Measurements from ENCODE around the gene SNAP29. TPM values are rescaled to one million over a fixed set of nuclear protein-coding genes. Genes with fewer than 3 reads are reported as not detected.
"Not testable (repeated sequence)": the region's sequence is repeated elsewhere in the genome, so short reads cannot be mapped to it uniquely, and the experiment has no call there.

SNAP29 gene
- total RNA-seq, 5 donors from 2014 or later (not counting 1 experiment from before 2014, with no cell fraction given), result 15.8 to 26.2 (median 23.3) TPM

- Histone ChIP-seq H3K4me1 (ENCODE audit: control insufficient read depth in 1 of 2, extremely low read depth in 1 of 2, insufficient read depth in 2 of 2, low read length in 2 of 2) (peaks cover 2 to 48% of the 10 kb centered on the region in 2 experiments), H3K27me3 (replicated peaks in 1 of 2; ENCODE audit: control insufficient read depth in 2 of 2, extremely low read depth in 1 of 2, insufficient read depth in 2 of 2, low read length in 1 of 2) (no peaks in the 10 kb centered on the region), H3K9me3 (no peaks in the 10 kb centered on the region), H3K27ac (ENCODE audit: low read length) (no peak overlapping the region), H3K4me3 (ENCODE audit: control insufficient read depth in 1 of 2, extremely low read depth in 1 of 2, low read length in 1 of 2) (no peak overlapping the region), H3K36me3 (ENCODE audit: control insufficient read depth in 2 of 2, extremely low read depth in 1 of 2, insufficient read depth in 1 of 2, low read length in 1 of 2) (peaks cover 3 to 17% of the 10 kb centered on the region in 2 donors)
- peak overlapping the region in 1 of 3 donors; percentile 10 for H3K4me3 Mint-ChIP-seq
- H3K36me3 Mint-ChIP-seq, result peaks cover 26% of the 10 kb centered on the region
- H3K4me1 Mint-ChIP-seq, result peaks cover 69 to 71% (median 71%) of the 10 kb centered on the region in 3 donors
- POLR2A ChIA-PET, result no interaction called here
- no peaks in the 10 kb centered on the region for H3K27me3 Mint-ChIP-seq
- no peak overlapping the region for H3K27ac Mint-ChIP-seq
- CTCF ChIA-PET, result no interaction called here
- WGBS (ENCODE audit: insufficient coverage), result no CpG with 5 or more reads among the region's 1 CpG
- DNase-seq, result no peak
- ATAC-seq (replicated peaks in 1 of 4), result no peak
- H3K9me3 Mint-ChIP-seq, result no peaks in the 10 kb centered on the region
Observed at GRCh38 chr22:20930004-20930403, 71.2 kb downstream of the SNAP29 start.

- H3K4me3 Mint-ChIP-seq; H3K27me3 Mint-ChIP-seq; H3K9me3 Mint-ChIP-seq; H3K27ac Mint-ChIP-seq; H3K27ac ChIP-seq (ENCODE audit: low read length); DNase-seq; CTCF ChIA-PET; H3K4me3 ChIP-seq (ENCODE audit: control insufficient read depth in 1 of 2, extremely low read depth in 1 of 2, low read length in 1 of 2); H3K27me3 ChIP-seq (replicated peaks in 1 of 2; ENCODE audit: control insufficient read depth in 2 of 2, extremely low read depth in 1 of 2, insufficient read depth in 2 of 2, low read length in 1 of 2); H3K9me3 ChIP-seq; ATAC-seq (replicated peaks in 1 of 4): not testable (repeated sequence)
- Mint-ChIP-seq H3K4me1 (peaks cover 69 to 71% (median 71%) of the 10 kb centered on the region in 3 donors), H3K36me3 (peaks cover 25% of the 10 kb centered on the region)
- POLR2A ChIA-PET, result interaction anchor here in 1 of 2 donors (0.5 kb wide), 1 partner anchor 770 kb away, joined by 4 read pairs; no protein-coding TSS in a partner anchor
- no CpG with 5 or more reads among the region's 12 CpGs for WGBS (ENCODE audit: insufficient coverage)
- H3K36me3 ChIP-seq (ENCODE audit: control insufficient read depth in 2 of 2, extremely low read depth in 1 of 2, insufficient read depth in 1 of 2, low read length in 1 of 2), result peaks cover 3 to 21% of the 10 kb centered on the region in 2 donors
- peaks cover 2 to 48% of the 10 kb centered on the region in 2 experiments for H3K4me1 ChIP-seq (ENCODE audit: control insufficient read depth in 1 of 2, extremely low read depth in 1 of 2, insufficient read depth in 2 of 2, low read length in 2 of 2)
Observed at GRCh38 chr22:20930435-20930834, 71.6 kb downstream of the SNAP29 start.

GRCh38 chr22:20931126-20931654 lies 72.4 kb downstream of the SNAP29 start:
- ATAC-seq (replicated peaks in 1 of 4) (no peak), DNase-seq (no peak)
- Mint-ChIP-seq H3K36me3 (peaks cover 24% of the 10 kb centered on the region), H3K27ac (no peak overlapping the region), H3K4me1 (peaks cover 67 to 71% (median 69%) of the 10 kb centered on the region in 3 donors), H3K4me3 (no peak overlapping the region), H3K27me3 (no peaks in the 10 kb centered on the region), H3K9me3 (no peaks in the 10 kb centered on the region)
- Histone ChIP-seq H3K4me3 (ENCODE audit: control insufficient read depth in 1 of 2, extremely low read depth in 1 of 2, low read length in 1 of 2) (no peak overlapping the region), H3K4me1 (ENCODE audit: control insufficient read depth in 1 of 2, extremely low read depth in 1 of 2, insufficient read depth in 2 of 2, low read length in 2 of 2) (peaks cover 2 to 51% of the 10 kb centered on the region in 2 experiments), H3K36me3 (ENCODE audit: control insufficient read depth in 2 of 2, extremely low read depth in 1 of 2, insufficient read depth in 1 of 2, low read length in 1 of 2) (peaks cover 3 to 28% of the 10 kb centered on the region in 2 donors), H3K27me3 (replicated peaks in 1 of 2; ENCODE audit: control insufficient read depth in 2 of 2, extremely low read depth in 1 of 2, insufficient read depth in 2 of 2, low read length in 1 of 2) (no peaks in the 10 kb centered on the region), H3K9me3 (no peaks in the 10 kb centered on the region), H3K27ac (ENCODE audit: low read length) (no peak overlapping the region)
- POLR2A ChIA-PET, result interaction anchor here (0.5 to 0.7 kb wide), 2 partner anchors 481 to 769 kb away, joined by 4 read pairs; no protein-coding TSS in a partner anchor
- no CpG with 5 or more reads among the region's 4 CpGs for WGBS (ENCODE audit: insufficient coverage)
- CTCF ChIA-PET, result interaction anchor here in 1 of 2 donors (0.7 kb wide), 1 partner anchor 28 kb away, joined by 3 read pairs; no protein-coding TSS in a partner anchor

- Mint-ChIP-seq H3K9me3 (no peaks in the 10 kb centered on the region), H3K36me3 (peaks cover 29% of the 10 kb centered on the region), H3K27ac (no peak overlapping the region), H3K27me3 (no peaks in the 10 kb centered on the region), H3K4me3 (peak overlapping the region in 1 of 3 donors; percentile 11), H3K4me1 (peaks cover 76 to 81% (median 80%) of the 10 kb centered on the region in 3 donors)
- no peaks in the 10 kb centered on the region for H3K27me3 ChIP-seq (replicated peaks in 1 of 2; ENCODE audit: control insufficient read depth in 2 of 2, extremely low read depth in 1 of 2, insufficient read depth in 2 of 2, low read length in 1 of 2)
- H3K27ac ChIP-seq (ENCODE audit: low read length), result no peak overlapping the region
- POLR2A ChIA-PET, result no interaction called here
- no peak for ATAC-seq (replicated peaks in 1 of 4)
- no peak for DNase-seq
- peaks cover 5 to 46% of the 10 kb centered on the region in 2 experiments for H3K4me1 ChIP-seq (ENCODE audit: control insufficient read depth in 1 of 2, extremely low read depth in 1 of 2, insufficient read depth in 2 of 2, low read length in 2 of 2)
- peaks cover 3 to 34% of the 10 kb centered on the region in 2 donors for H3K36me3 ChIP-seq (ENCODE audit: control insufficient read depth in 2 of 2, extremely low read depth in 1 of 2, insufficient read depth in 1 of 2, low read length in 1 of 2)
- no peak overlapping the region for H3K4me3 ChIP-seq (ENCODE audit: control insufficient read depth in 1 of 2, extremely low read depth in 1 of 2, low read length in 1 of 2)
- WGBS (ENCODE audit: insufficient coverage), result 95% methylated on average over 5 of the region's 7 CpGs
- CTCF ChIA-PET, result interaction anchor here in 1 of 2 donors (0.6 kb wide), 2 partner anchors 42 to 48 kb away, joined by 3 to 8 read pairs; no protein-coding TSS in a partner anchor
- H3K9me3 ChIP-seq, result no peaks in the 10 kb centered on the region
Observed at GRCh38 chr22:20933910-20934309, 75.1 kb downstream of the SNAP29 start.

GRCh38 chr22:20935049-20935448 lies 76.2 kb downstream of the SNAP29 start:
- ATAC-seq (replicated peaks in 1 of 4); H3K4me3 Mint-ChIP-seq; H3K4me3 ChIP-seq (ENCODE audit: control insufficient read depth in 1 of 2, extremely low read depth in 1 of 2, low read length in 1 of 2); H3K27me3 Mint-ChIP-seq; H3K27me3 ChIP-seq (replicated peaks in 1 of 2; ENCODE audit: control insufficient read depth in 2 of 2, extremely low read depth in 1 of 2, insufficient read depth in 2 of 2, low read length in 1 of 2); H3K27ac Mint-ChIP-seq; H3K9me3 Mint-ChIP-seq; CTCF ChIA-PET; H3K27ac ChIP-seq (ENCODE audit: low read length); DNase-seq; H3K9me3 ChIP-seq: not testable (repeated sequence)
- POLR2A ChIA-PET, result interaction anchor here (0.7 kb wide), 2 partner anchors 12 to 18 kb away, joined by 3 to 4 read pairs; no protein-coding TSS in a partner anchor
- H3K4me1 Mint-ChIP-seq, result peaks cover 79 to 82% (median 81%) of the 10 kb centered on the region in 3 donors
- Histone ChIP-seq H3K4me1 (ENCODE audit: control insufficient read depth in 1 of 2, extremely low read depth in 1 of 2, insufficient read depth in 2 of 2, low read length in 2 of 2) (peaks cover 5 to 49% of the 10 kb centered on the region in 2 experiments), H3K36me3 (ENCODE audit: control insufficient read depth in 2 of 2, extremely low read depth in 1 of 2, insufficient read depth in 1 of 2, low read length in 1 of 2) (peaks cover 3 to 34% of the 10 kb centered on the region in 2 donors)
- WGBS (ENCODE audit: insufficient coverage), result 94% methylated on average over 5 of the region's 9 CpGs
- peaks cover 29% of the 10 kb centered on the region for H3K36me3 Mint-ChIP-seq

- H3K9me3 Mint-ChIP-seq; H3K27me3 ChIP-seq (replicated peaks in 1 of 2; ENCODE audit: control insufficient read depth in 2 of 2, extremely low read depth in 1 of 2, insufficient read depth in 2 of 2, low read length in 1 of 2); H3K27me3 Mint-ChIP-seq; DNase-seq; H3K27ac ChIP-seq (ENCODE audit: low read length); H3K9me3 ChIP-seq; CTCF ChIA-PET; ATAC-seq (replicated peaks in 1 of 4); H3K4me3 ChIP-seq (ENCODE audit: control insufficient read depth in 1 of 2, extremely low read depth in 1 of 2, low read length in 1 of 2); H3K27ac Mint-ChIP-seq: not testable (repeated sequence)
- POLR2A ChIA-PET, result interaction anchor here in 1 of 2 donors (0.7 kb wide), 1 partner anchor 13 kb away, joined by 4 read pairs; no protein-coding TSS in a partner anchor
- 84% methylated on average over 5 of the region's 11 CpGs for WGBS (ENCODE audit: insufficient coverage)
- H3K4me1 Mint-ChIP-seq, result peaks cover 83 to 85% (median 83%) of the 10 kb centered on the region in 3 donors
- Histone ChIP-seq H3K4me1 (ENCODE audit: control insufficient read depth in 1 of 2, extremely low read depth in 1 of 2, insufficient read depth in 2 of 2, low read length in 2 of 2) (peaks cover 5 to 53% of the 10 kb centered on the region in 2 experiments), H3K36me3 (ENCODE audit: control insufficient read depth in 2 of 2, extremely low read depth in 1 of 2, insufficient read depth in 1 of 2, low read length in 1 of 2) (peaks cover 3 to 34% of the 10 kb centered on the region in 2 donors)
- peaks cover 34% of the 10 kb centered on the region for H3K36me3 Mint-ChIP-seq
- H3K4me3 Mint-ChIP-seq, result peak overlapping the region in 2 of 3 donors; percentile 2 to 36
Observed at GRCh38 chr22:20935780-20936539, 77.2 kb downstream of the SNAP29 start.

Data from T-cell (primary cell).